GM19372 (cell line): ENCODE data around the gene ADAM11.
"Not testable (repeated sequence)": the region's sequence is repeated elsewhere in the genome, so short reads cannot be mapped to it uniquely, and the experiment has no call there.

Experiments used
- ATAC-seq: cut with Tn5 transposase; IDR thresholded peaks from one replicate; pipeline ENCODE4 v1.9.1; 2021; ENCODE audit warnings: mild to moderate bottlenecking, low read depth, moderate library complexity; ENCODE audit not compliant: unreplicated experiment

ADAM11 gene

DNA sequence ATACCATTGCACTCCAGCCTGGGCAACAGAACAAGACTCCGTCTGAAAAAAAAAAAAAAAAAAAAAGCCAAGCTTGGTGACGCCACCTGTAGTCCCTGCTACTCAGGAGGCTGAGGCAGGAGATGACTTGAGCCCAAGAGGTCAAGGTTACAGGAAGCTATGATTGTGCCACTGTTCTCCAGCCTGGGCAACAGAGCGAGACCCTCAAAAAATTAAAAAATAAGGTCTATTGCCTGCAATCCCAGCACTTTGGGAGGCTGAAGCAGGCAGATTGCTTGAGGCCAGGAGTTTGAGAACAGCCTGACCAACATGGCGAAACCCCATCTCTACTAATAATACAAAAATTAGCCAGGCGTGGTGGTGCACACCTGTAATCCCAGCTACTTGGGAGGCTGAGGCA lies 3.6 kb upstream of the ADAM11 start:
- not testable (repeated sequence) for ATAC-seq

DNA sequence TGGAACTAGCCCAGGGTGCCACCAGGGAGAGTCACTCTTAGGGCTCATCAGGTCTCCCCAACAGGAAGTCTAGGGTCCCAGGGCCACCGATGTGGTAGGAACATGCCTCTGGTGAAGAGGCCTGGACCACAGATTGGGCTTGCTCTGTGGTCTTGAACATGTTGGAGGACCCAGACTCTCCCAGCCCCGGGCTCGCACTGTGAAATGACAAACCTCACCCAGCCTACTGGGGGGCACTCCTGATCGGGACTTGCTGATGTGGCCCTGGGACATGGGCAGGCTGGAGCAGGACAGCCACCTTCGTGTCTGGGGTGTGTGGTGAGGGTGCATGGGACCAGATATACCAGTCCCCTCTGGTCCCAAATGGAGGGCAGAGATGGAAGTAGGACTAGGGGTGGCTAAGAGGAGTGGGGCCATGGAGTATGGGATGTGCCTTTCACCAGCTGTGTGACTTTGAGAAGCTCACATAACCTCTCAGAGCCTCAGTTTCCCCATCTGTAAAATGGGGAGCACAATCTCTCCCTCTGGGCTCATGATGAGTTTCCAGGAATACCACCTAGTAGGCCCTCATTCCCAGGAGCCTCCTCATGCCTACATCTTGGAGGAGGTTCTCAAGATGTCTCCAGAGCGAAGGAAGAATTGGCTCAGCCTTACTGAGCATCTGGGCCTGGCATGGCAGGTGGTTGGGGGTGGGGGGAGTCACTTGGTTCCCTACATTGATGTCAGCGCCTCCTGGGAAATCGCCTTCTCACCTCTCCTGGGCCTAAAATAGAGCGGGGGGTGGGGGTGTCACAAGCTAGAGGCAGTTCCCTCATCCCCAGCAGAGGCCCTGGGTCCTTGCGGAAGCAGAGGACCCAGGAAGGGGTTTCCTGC lies 1.5 kb upstream of the ADAM11 start:
- ATAC-seq: no peak

GRCh38 chr17:44757918-44758413 lies 822 bp upstream of the ADAM11 start:
- no peak for ATAC-seq

DNA sequence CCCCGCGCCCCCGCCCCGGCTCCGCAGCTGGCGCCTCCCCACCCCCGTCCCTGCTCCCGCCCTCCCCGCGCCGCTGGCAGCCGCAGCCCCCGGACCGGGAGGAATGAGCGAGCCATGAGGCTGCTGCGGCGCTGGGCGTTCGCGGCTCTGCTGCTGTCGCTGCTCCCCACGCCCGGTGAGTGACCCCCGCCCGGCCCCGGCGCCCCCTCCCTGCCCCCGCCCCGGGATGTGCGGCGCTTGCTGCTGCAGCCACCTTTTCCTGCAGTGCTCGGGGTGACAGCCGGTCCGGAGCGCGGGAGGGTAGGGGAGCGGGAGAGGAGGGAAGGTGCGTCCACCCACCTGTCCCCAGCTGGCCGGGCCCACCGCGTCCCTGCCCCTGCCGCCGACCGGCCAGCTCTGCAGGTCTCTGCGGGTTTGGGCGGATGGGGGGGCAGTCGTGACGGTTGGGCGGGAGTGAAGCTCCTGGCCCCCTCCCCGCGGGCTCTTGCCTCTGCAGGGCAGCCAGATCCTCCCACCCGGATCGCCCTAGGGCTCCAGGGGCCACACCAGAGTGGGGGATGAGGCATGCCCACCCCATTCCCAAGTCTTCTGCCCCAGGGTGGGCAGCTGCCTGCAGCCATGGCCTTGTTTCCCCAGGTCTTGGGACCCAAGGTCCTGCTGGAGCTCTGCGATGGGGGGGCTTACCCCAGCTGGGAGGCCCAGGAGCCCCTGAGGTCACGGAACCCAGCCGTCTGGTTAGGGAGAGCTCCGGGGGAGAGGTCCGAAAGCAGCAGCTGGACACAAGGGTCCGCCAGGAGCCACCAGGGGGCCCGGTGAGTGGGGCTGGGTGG lies 513 bp downstream of the ADAM11 start:
- no peak for ATAC-seq

GRCh38 chr17:44759916-44760243 lies 1.1 kb downstream of the ADAM11 start:
- ATAC-seq: no peak

- ATAC-seq: no peak
Measured at GRCh38 chr17:44760474-44761308, 1.9 kb downstream of the ADAM11 start.

DNA sequence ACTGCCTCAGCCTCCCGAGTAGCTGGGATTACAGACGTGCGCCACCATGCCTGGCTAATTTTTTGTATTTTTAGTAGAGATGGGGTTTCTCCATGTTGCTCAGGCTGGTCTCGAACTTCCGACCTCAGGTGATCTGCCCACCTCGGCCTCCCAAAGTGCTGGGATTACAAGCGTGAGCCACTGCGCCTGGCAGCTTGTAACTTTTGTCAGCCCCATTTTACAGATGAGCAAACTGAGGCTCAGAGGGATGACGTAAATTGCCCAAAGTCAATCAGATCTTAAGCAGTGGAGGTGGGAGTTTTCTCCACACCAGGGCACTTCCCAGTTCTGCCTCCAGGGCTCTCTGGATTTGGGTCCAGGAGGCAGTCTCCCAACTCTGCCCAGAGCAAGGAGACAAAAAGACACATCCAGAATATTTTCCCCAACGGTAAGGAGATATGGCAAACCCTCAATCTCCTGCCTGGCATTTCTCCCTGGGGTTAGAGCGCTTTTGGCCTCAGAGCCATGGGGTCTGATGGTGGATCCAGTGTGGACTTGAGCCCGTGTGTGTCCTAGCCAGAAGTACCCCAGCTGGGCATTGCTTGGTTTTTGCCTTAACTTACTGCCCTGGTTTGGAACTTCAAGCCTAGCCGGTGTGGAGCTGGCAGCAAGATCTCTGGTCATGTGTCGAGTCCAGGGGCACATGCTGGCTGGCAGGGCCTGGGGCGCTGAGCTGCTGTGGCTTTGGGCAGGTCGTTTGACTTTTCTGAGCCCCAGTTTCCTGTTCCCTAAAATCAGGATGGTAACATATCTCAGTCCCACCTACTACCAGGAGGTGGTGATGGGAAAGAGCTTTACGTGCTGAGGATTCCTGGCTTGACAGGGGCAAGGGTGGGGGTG lies 3.4 kb downstream of the ADAM11 start:
- ATAC-seq: no peak

GRCh38 chr17:44763170-44763569 lies 4.4 kb downstream of the ADAM11 start:
- no peak for ATAC-seq

DNA sequence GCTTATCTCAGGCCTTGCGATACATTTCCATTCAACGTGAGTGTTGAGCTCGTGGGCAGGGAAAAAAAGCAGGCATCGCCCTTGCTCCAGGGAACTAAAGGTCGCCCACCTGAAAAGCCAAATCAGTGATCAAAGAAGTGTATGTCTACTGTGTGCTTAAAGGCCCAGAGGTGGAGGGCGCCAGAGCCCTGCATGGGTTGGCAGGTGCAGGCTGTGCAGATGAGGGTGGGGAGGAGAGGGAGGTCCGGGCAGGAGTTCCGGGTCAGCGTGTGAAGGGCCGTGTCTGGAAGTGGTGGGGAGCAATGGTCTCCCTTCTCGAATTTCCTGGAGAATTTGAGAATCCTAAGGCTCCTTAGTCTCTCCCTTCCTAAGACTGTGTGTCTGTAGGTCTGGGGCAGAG lies 7.2 kb downstream of the ADAM11 start:
- no peak for ATAC-seq

GRCh38 chr17:44766409-44767038 lies 7.7 kb downstream of the ADAM11 start:
- no peak for ATAC-seq

DNA sequence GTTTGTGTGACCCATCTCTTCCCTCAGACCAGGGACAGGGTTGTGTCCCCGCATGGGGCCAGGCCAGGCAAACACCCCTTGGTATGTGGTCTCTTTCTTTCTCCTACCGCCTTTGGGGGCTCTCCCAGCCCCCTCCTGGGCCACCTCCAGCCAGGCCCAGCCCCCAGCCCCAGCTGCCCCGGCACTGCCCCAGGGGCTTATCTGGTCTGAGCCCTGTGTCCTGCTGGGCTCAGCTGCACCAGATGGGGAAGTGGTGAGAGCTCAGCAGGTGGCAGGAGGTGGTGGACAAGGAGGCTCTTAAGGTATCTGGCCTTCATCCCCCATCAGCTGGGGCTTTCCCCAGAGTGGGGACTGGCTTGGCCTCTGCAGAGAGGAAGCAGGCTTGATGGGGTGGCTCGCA lies 8.7 kb downstream of the ADAM11 start:
- no peak for ATAC-seq

DNA sequence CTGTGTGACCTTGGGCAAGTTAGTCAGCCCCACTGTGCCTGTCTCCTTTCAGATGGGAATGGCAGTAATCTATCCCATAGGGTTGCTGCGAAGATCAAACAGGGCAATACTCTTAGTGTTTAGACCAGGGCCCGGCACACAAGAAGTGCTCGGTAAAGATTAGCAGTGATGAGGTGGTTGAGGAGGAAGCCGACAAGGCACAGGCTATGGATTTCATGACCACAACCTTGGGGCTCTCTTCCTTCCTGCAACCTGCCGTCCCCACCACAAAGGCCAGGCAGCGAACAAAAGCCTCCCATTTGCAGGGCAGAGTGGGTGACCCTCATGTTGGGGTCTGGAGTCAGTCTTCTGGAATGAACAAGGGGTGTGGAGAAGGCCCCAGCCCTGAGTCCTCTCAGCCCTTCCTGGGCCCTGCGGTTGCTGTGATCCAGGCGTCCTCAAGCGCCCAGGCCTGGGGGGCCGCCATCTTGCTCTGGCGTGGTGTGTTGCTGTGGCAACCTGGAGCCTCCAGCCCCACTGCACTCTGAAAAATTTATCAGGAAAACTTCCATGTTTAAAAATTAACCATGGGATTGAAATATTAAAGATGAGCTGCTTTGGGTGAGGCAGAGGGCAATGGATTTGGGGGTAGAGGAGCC lies 9.8 kb downstream of the ADAM11 start:
- ATAC-seq: no peak

GRCh38 chr17:44769230-44769629 lies 10.4 kb downstream of the ADAM11 start:
- no peak for ATAC-seq

- ATAC-seq: no peak
Measured at GRCh38 chr17:44769647-44770084, 10.9 kb downstream of the ADAM11 start.

- no peak for ATAC-seq
Measured at GRCh38 chr17:44770166-44770925, 11.6 kb downstream of the ADAM11 start.

- no peak for ATAC-seq
Measured at GRCh38 chr17:44772308-44773045, 13.7 kb downstream of the ADAM11 start.

GRCh38 chr17:44773140-44773539 lies 14.4 kb downstream of the ADAM11 start:
- ATAC-seq: no peak
